Fibroblast of the conjunctiva (primary cell): ENCODE data around the gene IMPA2.
"Not testable (repeated sequence)": the region's sequence is repeated elsewhere in the genome, so short reads cannot be mapped to it uniquely, and the experiment has no call there.

Experiments used
- DNase-seq: peaks from one replicate; pipeline ENCODE4 v3.0.0-alpha.2; 2010; ENCODE audit warnings: low read depth

The IMPA2 gene

GRCh38 chr18:11981192-11981542, at the start of gene IMPA2:
IMPA2 (plus strand) TSS chr18:11981507; CDS start chr18:11981670, 163 bp downstream.
- DNase-seq = no peak

GRCh38 chr18:11932393-11932792, 48.9 kb upstream of the IMPA2 start:
- DNase-seq = no peak

GRCh38 chr18:11937874-11938478, 43.3 kb upstream of the IMPA2 start:
- peak; percentile 51 for DNase-seq

GRCh38 chr18:11940956-11941355, 40.4 kb upstream of the IMPA2 start:
- DNase-seq = no peak

GRCh38 chr18:11943551-11943950, 37.8 kb upstream of the IMPA2 start:
- no peak for DNase-seq

- DNase-seq = no peak
These were observed 37.1 kb upstream of the IMPA2 start for GRCh38 chr18:11944252-11944651.

GRCh38 chr18:11944786-11945185, 36.5 kb upstream of the IMPA2 start:
- DNase-seq = no peak

GRCh38 chr18:11945834-11946659, 35.3 kb upstream of the IMPA2 start:
- DNase-seq = not testable (repeated sequence)

- DNase-seq = no peak
These were observed 34.6 kb upstream of the IMPA2 start for GRCh38 chr18:11946756-11947155.

- DNase-seq = peak; percentile 96
These were observed 33.8 kb upstream of the IMPA2 start for GRCh38 chr18:11947214-11948191.

- no peak for DNase-seq
These were observed 32.3 kb upstream of the IMPA2 start for GRCh38 chr18:11948852-11949523.

- no peak for DNase-seq
These were observed 30.5 kb upstream of the IMPA2 start for GRCh38 chr18:11950824-11951223.

- DNase-seq = no peak
These were observed 29.9 kb upstream of the IMPA2 start for GRCh38 chr18:11951390-11951851.

GRCh38 chr18:11953113-11953512, 28.2 kb upstream of the IMPA2 start:
- DNase-seq = no peak

- peak; percentile 89 for DNase-seq
These were observed 25.9 kb upstream of the IMPA2 start for GRCh38 chr18:11955239-11956029.

- no peak for DNase-seq
These were observed 24.7 kb upstream of the IMPA2 start for GRCh38 chr18:11956371-11957308.

- no peak for DNase-seq
These were observed 23.7 kb upstream of the IMPA2 start for GRCh38 chr18:11957636-11958035.

- DNase-seq = not testable (repeated sequence)
These were observed 21.7 kb upstream of the IMPA2 start for GRCh38 chr18:11959651-11960050.

GRCh38 chr18:11960743-11961380, 20.4 kb upstream of the IMPA2 start:
- no peak for DNase-seq
